GM23338 (cell line): Measurements from ENCODE around the gene CD86.

ENCODE experiments used
- CTCF ChIP-seq, 2 experiments: fragments of 200-600 bp in 1 of 2; sonication (generic) in 1 of 2; conservative IDR thresholded peaks; 2 replicates each; pipeline versions ENCODE4 v1.5.1 to v1.6.1; 2016 to 2017; ENCODE audit warnings: antibody characterized with exemption in 2 of 2, low read depth in 2 of 2, mild to moderate bottlenecking in 2 of 2, moderate library complexity in 1 of 2
- EZH2 ChIP-seq: fragments of 200-600 bp; sonication (generic); IDR thresholded peaks from one replicate; pipeline ENCODE4 v1.8.0; 2017; ENCODE audit warnings: antibody characterized with exemption, mild to moderate bottlenecking, low read depth; ENCODE audit not compliant: unreplicated experiment
- EZH2phosphoT487 ChIP-seq: fragments of 200-600 bp; sonication (generic); IDR thresholded peaks from one replicate; pipeline ENCODE4 v1.8.1; 2018; ENCODE audit warnings: antibody characterized with exemption; ENCODE audit not compliant: unreplicated experiment
- POLR2AphosphoS5 ChIP-seq: IDR thresholded peaks from 2 replicates; pipeline ENCODE4 v1.6.1; 2016; ENCODE audit warnings: antibody characterized with exemption, low read depth
- REST ChIP-seq: IDR thresholded peaks from one replicate; pipeline ENCODE4 v1.6.1; 2018; ENCODE audit warnings: antibody characterized with exemption; ENCODE audit not compliant: unreplicated experiment
- ZNF114 ChIP-seq: fragments of 250-450 bp; sonication (Bioruptor Pico); IDR thresholded peaks from 2 replicates; pipeline ENCODE4 v1.5.0; 2020; ENCODE audit warnings: mild to moderate bottlenecking, moderate library complexity

GRCh38 chr3:122102191-122102935, 47.2 kb downstream of the CD86 start:
- TF ChIP-seq CTCF (conservative IDR thresholded peaks at IDR 0.05; ENCODE audit: low read depth in 2 of 2) = no peak
- TF ChIP-seq POLR2AphosphoS5 = no peak
- TF ChIP-seq EZH2 = no peak
- TF ChIP-seq REST = no peak
- TF ChIP-seq EZH2phosphoT487 = no peak
- no peak for TF ChIP-seq ZNF114 (CRISPR knock-in tag)
